GM23338 (cell line): ENCODE measurements around the gene DOCK2. TPM values are rescaled to one million over a fixed set of nuclear protein-coding genes. Genes with fewer than 3 reads are reported as not detected.

Experiments used
- ATAC-seq: fragments of 200-7000 bp; cut with Tn5 transposase; 3 replicates; pipeline ENCODE4 v1.9.1; 2020
- DNase-seq: peaks from one replicate; pipeline ENCODE4 v3.0.0-alpha.2; 2015; ENCODE audit warnings: low spot score
- H2AFZ ChIP-seq: fragments of 200-600 bp; sonication (generic); 2 replicates; pipeline ENCODE4 v1.8.0; 2016; ENCODE audit warnings: antibody characterized with exemption, mild to moderate bottlenecking, moderate library complexity
- H3F3A ChIP-seq: fragments of 200-600 bp; sonication (generic); replicated peaks from 2 replicates; pipeline ENCODE4 v1.8.0; 2017; ENCODE audit warnings: antibody characterized with exemption, mixed run types, low read depth
- H3K27ac ChIP-seq: fragments of 200-600 bp; sonication (generic); 2 replicates; pipeline ENCODE4 v1.6.1; 2016; ENCODE audit warnings: low read depth
- H3K27me3 ChIP-seq: fragments of 200-600 bp; sonication (generic); 2 replicates; pipeline ENCODE4 v1.8.0; 2016; ENCODE audit warnings: mild to moderate bottlenecking, mixed run types, moderate library complexity; ENCODE audit not compliant: insufficient read depth
- H3K36me3 ChIP-seq: fragments of 200-600 bp; sonication (generic); 2 replicates; pipeline ENCODE4 v1.8.0; 2016; ENCODE audit warnings: mild to moderate bottlenecking; ENCODE audit not compliant: insufficient read depth
- H3K4me1 ChIP-seq: fragments of 200-600 bp; sonication (generic); 2 replicates; pipeline ENCODE4 v1.8.0; 2016; ENCODE audit warnings: mild to moderate bottlenecking, moderate library complexity; ENCODE audit not compliant: insufficient read depth
- H3K4me2 ChIP-seq: fragments of 200-600 bp; sonication (generic); 2 replicates; pipeline ENCODE4 v1.7.1; 2017; ENCODE audit warnings: mixed run types
- H3K4me3 ChIP-seq: fragments of 200-600 bp; sonication (generic); 2 replicates; pipeline ENCODE4 v1.6.1; 2016; ENCODE audit warnings: mixed run types
- H3K79me2 ChIP-seq: fragments of 200-600 bp; sonication (generic); replicated peaks from 2 replicates; pipeline ENCODE4 v1.8.0; 2017; ENCODE audit warnings: mild to moderate bottlenecking; ENCODE audit not compliant: insufficient read depth
- H3K9me2 ChIP-seq: fragments of 200-600 bp; sonication (generic); 2 replicates; pipeline ENCODE4 v1.8.0; 2017; ENCODE audit not compliant: insufficient read depth
- H4K20me1 ChIP-seq: fragments of 200-600 bp; sonication (generic); replicated peaks from 2 replicates; pipeline ENCODE4 v1.8.0; 2017; ENCODE audit warnings: mild to moderate bottlenecking; ENCODE audit not compliant: insufficient read depth
- H3K27ac Mint-ChIP-seq: 2 replicates; pipeline ENCODE4 v1.8.0; 2020; ENCODE audit warnings: inconsistent platforms, mild to moderate bottlenecking, moderate library complexity, mixed read lengths
- H3K27me3 Mint-ChIP-seq: 3 replicates; pipeline ENCODE4 v1.8.0; 2022; ENCODE audit warnings: low read depth, mild to moderate bottlenecking, moderate library complexity, mixed read lengths, inconsistent platforms; ENCODE audit not compliant: insufficient read depth, poor library complexity
- H3K36me3 Mint-ChIP-seq: 3 replicates; pipeline ENCODE4 v1.8.0; 2021; ENCODE audit warnings: low read depth, mild to moderate bottlenecking, inconsistent platforms, moderate library complexity, mixed read lengths
- H3K4me1 Mint-ChIP-seq: 3 replicates; pipeline ENCODE4 v1.8.0; 2020; ENCODE audit warnings: mild to moderate bottlenecking, inconsistent platforms, mixed read lengths
- H3K4me3 Mint-ChIP-seq: 3 replicates; pipeline ENCODE4 v1.8.0; 2021; ENCODE audit warnings: moderate library complexity, mild to moderate bottlenecking, inconsistent platforms, mixed read lengths
- H3K9me3 Mint-ChIP-seq: 3 replicates; pipeline ENCODE4 v1.8.0; 2020; ENCODE audit warnings: moderate library complexity, mild to moderate bottlenecking, inconsistent platforms, mixed read lengths
- EZH2phosphoT487 ChIP-seq: fragments of 200-600 bp; sonication (generic); IDR thresholded peaks from one replicate; pipeline ENCODE4 v1.8.1; 2018; ENCODE audit warnings: antibody characterized with exemption; ENCODE audit not compliant: unreplicated experiment
- JUNB ChIP-seq: IDR thresholded peaks from one replicate; pipeline ENCODE4 v1.6.1; 2016; ENCODE audit warnings: antibody characterized with exemption; ENCODE audit not compliant: unreplicated experiment
- NANOG ChIP-seq: IDR thresholded peaks from 2 replicates; pipeline ENCODE4 v1.6.1; 2016; ENCODE audit warnings: antibody characterized with exemption, borderline replicate concordance
- POLR2AphosphoS5 ChIP-seq: IDR thresholded peaks from 2 replicates; pipeline ENCODE4 v1.6.1; 2016; ENCODE audit warnings: antibody characterized with exemption, low read depth
- ZNF331 ChIP-seq: fragments of 250-450 bp; sonication (Bioruptor Pico); IDR thresholded peaks from 2 replicates; pipeline ENCODE4 v1.5.0; 2020; ENCODE audit warnings: low read depth, mild to moderate bottlenecking, moderate library complexity
- polyA plus RNA-seq: library from polyadenylated mRNA; unstranded; fragments of >200 nt; fragmentation: Nextera tagmentation; extraction: Ambion mirVana; gene quantifications from 2 replicates; pipeline ENCODE4 v1.2.1, GENCODE V29; 2016
- total RNA-seq: library from RNA; depleted of rRNA; stranded (reverse); fragments of >200 nt; shearing (Covaris generic); gene quantifications from 2 replicates; pipeline ENCODE4 v1.2.3, GENCODE V29; 2014
- TF ChIP-seq, protein P1 (sequence below): IDR thresholded peaks from one replicate; pipeline ENCODE4 v1.6.1; 2018; ENCODE audit warnings: antibody characterized with exemption; ENCODE audit not compliant: unreplicated experiment
- TF ChIP-seq, protein P2 (sequence below): fragments of 250-450 bp; sonication (Bioruptor Pico); IDR thresholded peaks from 2 replicates; pipeline ENCODE4 v1.5.0; 2020; ENCODE audit warnings: mild to moderate bottlenecking, moderate library complexity
- TF ChIP-seq, protein P3 (sequence below): IDR thresholded peaks from 2 replicates; pipeline ENCODE4 v1.6.1; 2016; ENCODE audit warnings: antibody characterized with exemption

DOCK2 gene
- total and polyA plus RNA-seq, 2 experiments from 2014 or later, result 3.7 to 9.4 TPM

GRCh38 chr5:169649486-169649885 is 12.4 kb downstream of the DOCK2 start:
- Mint-ChIP-seq H3K9me3 (no peaks in the 10 kb centered on the region), H3K36me3 (no peaks in the 10 kb centered on the region), H3K27ac (no peak overlapping the region), H3K4me1 (peaks cover 8% of the 10 kb centered on the region), H3K27me3 (no peaks in the 10 kb centered on the region), H3K4me3 (no peak overlapping the region)
- Histone ChIP-seq H3K4me2 (no peak overlapping the region), H3K4me1 (peaks cover 7% of the 10 kb centered on the region; the same call in 1 of the 2 replicates), H3K4me3 (no peak overlapping the region), H4K20me1 (no peaks in the 10 kb centered on the region), H2AFZ (no peak overlapping the region), H3F3A (no peaks in the 10 kb centered on the region), H3K27me3 (no peaks in the 10 kb centered on the region), H3K27ac (no peak overlapping the region), H3K36me3 (no peaks in the 10 kb centered on the region), H3K9me2 (peaks cover 6% of the 10 kb centered on the region; the same call in 1 of the 2 replicates), H3K79me2 (no peaks in the 10 kb centered on the region)
- TF ChIP-seq, protein P1, sequence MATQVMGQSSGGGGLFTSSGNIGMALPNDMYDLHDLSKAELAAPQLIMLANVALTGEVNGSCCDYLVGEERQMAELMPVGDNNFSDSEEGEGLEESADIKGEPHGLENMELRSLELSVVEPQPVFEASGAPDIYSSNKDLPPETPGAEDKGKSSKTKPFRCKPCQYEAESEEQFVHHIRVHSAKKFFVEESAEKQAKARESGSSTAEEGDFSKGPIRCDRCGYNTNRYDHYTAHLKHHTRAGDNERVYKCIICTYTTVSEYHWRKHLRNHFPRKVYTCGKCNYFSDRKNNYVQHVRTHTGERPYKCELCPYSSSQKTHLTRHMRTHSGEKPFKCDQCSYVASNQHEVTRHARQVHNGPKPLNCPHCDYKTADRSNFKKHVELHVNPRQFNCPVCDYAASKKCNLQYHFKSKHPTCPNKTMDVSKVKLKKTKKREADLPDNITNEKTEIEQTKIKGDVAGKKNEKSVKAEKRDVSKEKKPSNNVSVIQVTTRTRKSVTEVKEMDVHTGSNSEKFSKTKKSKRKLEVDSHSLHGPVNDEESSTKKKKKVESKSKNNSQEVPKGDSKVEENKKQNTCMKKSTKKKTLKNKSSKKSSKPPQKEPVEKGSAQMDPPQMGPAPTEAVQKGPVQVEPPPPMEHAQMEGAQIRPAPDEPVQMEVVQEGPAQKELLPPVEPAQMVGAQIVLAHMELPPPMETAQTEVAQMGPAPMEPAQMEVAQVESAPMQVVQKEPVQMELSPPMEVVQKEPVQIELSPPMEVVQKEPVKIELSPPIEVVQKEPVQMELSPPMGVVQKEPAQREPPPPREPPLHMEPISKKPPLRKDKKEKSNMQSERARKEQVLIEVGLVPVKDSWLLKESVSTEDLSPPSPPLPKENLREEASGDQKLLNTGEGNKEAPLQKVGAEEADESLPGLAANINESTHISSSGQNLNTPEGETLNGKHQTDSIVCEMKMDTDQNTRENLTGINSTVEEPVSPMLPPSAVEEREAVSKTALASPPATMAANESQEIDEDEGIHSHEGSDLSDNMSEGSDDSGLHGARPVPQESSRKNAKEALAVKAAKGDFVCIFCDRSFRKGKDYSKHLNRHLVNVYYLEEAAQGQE, result no peak
- TF ChIP-seq, protein P2, sequence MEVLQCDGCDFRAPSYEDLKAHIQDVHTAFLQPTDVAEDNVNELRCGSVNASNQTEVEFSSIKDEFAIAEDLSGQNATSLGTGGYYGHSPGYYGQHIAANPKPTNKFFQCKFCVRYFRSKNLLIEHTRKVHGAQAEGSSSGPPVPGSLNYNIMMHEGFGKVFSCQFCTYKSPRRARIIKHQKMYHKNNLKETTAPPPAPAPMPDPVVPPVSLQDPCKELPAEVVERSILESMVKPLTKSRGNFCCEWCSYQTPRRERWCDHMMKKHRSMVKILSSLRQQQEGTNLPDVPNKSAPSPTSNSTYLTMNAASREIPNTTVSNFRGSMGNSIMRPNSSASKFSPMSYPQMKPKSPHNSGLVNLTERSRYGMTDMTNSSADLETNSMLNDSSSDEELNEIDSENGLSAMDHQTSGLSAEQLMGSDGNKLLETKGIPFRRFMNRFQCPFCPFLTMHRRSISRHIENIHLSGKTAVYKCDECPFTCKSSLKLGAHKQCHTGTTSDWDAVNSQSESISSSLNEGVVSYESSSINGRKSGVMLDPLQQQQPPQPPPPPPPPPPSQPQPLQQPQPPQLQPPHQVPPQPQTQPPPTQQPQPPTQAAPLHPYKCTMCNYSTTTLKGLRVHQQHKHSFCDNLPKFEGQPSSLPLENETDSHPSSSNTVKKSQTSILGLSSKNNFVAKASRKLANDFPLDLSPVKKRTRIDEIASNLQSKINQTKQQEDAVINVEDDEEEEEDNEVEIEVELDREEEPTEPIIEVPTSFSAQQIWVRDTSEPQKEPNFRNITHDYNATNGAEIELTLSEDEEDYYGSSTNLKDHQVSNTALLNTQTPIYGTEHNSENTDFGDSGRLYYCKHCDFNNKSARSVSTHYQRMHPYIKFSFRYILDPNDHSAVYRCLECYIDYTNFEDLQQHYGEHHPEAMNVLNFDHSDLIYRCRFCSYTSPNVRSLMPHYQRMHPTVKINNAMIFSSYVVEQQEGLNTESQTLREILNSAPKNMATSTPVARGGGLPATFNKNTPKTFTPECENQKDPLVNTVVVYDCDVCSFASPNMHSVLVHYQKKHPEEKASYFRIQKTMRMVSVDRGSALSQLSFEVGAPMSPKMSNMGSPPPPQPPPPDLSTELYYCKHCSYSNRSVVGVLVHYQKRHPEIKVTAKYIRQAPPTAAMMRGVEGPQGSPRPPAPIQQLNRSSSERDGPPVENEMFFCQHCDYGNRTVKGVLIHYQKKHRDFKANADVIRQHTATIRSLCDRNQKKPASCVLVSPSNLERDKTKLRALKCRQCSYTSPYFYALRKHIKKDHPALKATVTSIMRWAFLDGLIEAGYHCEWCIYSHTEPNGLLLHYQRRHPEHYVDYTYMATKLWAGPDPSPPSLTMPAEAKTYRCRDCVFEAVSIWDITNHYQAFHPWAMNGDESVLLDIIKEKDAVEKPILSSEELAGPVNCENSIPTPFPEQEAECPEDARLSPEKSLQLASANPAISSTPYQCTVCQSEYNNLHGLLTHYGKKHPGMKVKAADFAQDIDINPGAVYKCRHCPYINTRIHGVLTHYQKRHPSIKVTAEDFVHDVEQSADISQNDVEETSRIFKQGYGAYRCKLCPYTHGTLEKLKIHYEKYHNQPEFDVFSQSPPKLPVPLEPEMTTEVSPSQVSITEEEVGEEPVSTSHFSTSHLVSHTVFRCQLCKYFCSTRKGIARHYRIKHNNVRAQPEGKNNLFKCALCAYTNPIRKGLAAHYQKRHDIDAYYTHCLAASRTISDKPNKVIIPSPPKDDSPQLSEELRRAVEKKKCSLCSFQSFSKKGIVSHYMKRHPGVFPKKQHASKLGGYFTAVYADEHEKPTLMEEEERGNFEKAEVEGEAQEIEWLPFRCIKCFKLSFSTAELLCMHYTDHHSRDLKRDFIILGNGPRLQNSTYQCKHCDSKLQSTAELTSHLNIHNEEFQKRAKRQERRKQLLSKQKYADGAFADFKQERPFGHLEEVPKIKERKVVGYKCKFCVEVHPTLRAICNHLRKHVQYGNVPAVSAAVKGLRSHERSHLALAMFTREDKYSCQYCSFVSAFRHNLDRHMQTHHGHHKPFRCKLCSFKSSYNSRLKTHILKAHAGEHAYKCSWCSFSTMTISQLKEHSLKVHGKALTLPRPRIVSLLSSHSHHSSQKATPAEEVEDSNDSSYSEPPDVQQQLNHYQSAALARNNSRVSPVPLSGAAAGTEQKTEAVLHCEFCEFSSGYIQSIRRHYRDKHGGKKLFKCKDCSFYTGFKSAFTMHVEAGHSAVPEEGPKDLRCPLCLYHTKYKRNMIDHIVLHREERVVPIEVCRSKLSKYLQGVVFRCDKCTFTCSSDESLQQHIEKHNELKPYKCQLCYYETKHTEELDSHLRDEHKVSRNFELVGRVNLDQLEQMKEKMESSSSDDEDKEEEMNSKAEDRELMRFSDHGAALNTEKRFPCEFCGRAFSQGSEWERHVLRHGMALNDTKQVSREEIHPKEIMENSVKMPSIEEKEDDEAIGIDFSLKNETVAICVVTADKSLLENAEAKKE (CRISPR knock-in tag), result no peak
- TF ChIP-seq ZNF331 (CRISPR knock-in tag), result no peak
- TF ChIP-seq, protein P3, sequence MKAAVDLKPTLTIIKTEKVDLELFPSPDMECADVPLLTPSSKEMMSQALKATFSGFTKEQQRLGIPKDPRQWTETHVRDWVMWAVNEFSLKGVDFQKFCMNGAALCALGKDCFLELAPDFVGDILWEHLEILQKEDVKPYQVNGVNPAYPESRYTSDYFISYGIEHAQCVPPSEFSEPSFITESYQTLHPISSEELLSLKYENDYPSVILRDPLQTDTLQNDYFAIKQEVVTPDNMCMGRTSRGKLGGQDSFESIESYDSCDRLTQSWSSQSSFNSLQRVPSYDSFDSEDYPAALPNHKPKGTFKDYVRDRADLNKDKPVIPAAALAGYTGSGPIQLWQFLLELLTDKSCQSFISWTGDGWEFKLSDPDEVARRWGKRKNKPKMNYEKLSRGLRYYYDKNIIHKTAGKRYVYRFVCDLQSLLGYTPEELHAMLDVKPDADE, result no peak
- no peak for TF ChIP-seq POLR2AphosphoS5
- no peak for TF ChIP-seq JUNB
- TF ChIP-seq EZH2phosphoT487, result no peak
- TF ChIP-seq NANOG, result no peak
- DNase-seq (no peak), ATAC-seq (no peak)
